ENCODE data around the gene TNKS2. TPM values are rescaled to one million over a fixed set of nuclear protein-coding genes. Genes with fewer than 3 reads are reported as not detected.
"Not testable (repeated sequence)": the region's sequence is repeated elsewhere in the genome, so short reads cannot be mapped to it uniquely, and the experiment has no call there.

The TNKS2 gene
- total RNA-seq, result 10 to 100 TPM; 41.6 to 44.9 TPM

GRCh38 chr10:91797874-91798648, at the start of gene TNKS2:
Gene TNKS2, plus strand, starts transcription at chr10:91798426. Its CDS starts 265 bp downstream, at chr10:91798691.
- H3K27ac Mint-ChIP-seq, result peak within 1 kb of the TSS; percentile 97 to 99
- H3K9me3 Mint-ChIP-seq, result no peaks in the 10 kb centered on the region
- peak; percentile 73 to 74 for ATAC-seq
- DNase-seq (ENCODE audit: low spot score in 2 of 2), result peak; percentile 93 to 96
- H3K36me3 Mint-ChIP-seq, result peaks cover 22 to 45% of the 10 kb centered on the region in 2 donors

GRCh38 chr10:91749592-91749991, 48.6 kb upstream of the TNKS2 start:
- not testable (repeated sequence) for H3K9me3 Mint-ChIP-seq; H3K36me3 Mint-ChIP-seq; H3K27ac Mint-ChIP-seq; DNase-seq (ENCODE audit: low spot score in 2 of 2); ATAC-seq

DNA sequence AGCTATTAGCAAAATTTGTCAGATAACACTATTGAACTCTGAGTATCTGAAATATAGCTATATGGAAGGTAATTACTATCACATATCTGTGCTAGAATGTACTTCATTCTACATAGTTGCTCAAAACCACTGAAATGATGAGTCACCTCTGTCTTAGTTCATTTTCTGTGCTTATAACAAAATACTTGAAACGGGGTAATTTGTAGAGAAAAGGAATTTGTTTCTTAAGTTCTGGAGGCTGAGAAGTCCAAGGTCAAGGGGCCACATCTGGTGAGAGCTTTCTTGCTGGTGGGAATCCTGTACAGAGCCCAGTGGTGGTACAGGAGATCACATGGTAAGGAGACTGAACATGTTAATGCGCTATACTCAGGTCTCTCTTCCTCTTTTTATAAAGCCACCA, 41.9 kb upstream of the TNKS2 start:
- no peaks in the 10 kb centered on the region for H3K36me3 Mint-ChIP-seq
- DNase-seq (ENCODE audit: low spot score in 2 of 2) (no peak), ATAC-seq (no peak)
- H3K27ac Mint-ChIP-seq, result no peak overlapping the region
- H3K9me3 Mint-ChIP-seq, result no peaks in the 10 kb centered on the region

- H3K27ac Mint-ChIP-seq, result no peak overlapping the region
- H3K36me3 Mint-ChIP-seq, result no peaks in the 10 kb centered on the region
- ATAC-seq (peak; percentile 63 to 71), DNase-seq (ENCODE audit: low spot score in 2 of 2) (no peak)
- H3K9me3 Mint-ChIP-seq, result no peaks in the 10 kb centered on the region
These were observed 39.7 kb upstream of the TNKS2 start for GRCh38 chr10:91758303-91759146.

DNA sequence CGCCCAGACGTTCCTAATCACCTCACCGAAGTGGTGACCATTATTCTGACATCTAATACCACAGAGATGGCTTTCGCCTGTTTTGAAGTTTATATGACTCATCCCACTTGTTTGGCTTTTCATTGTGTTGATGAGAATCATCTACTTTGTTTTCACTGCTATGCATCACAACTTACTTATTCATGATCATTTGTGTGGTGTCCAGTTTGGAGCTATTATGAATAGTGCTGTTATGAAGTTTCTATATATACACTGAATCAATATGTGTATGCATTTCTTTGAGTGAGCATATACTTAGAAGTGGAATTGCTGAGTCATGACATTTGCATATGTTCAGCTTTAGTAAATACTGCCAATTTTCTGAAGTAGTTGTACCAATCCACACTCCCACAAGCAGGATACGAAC, 38.6 kb upstream of the TNKS2 start:
- peak; percentile 26 to 74 for ATAC-seq

GRCh38 chr10:91761721-91762120, 36.5 kb upstream of the TNKS2 start:
- no peaks in the 10 kb centered on the region for H3K9me3 Mint-ChIP-seq
- ATAC-seq (no peak), DNase-seq (ENCODE audit: low spot score in 2 of 2) (no peak)
- no peaks in the 10 kb centered on the region for H3K36me3 Mint-ChIP-seq
- H3K27ac Mint-ChIP-seq, result no peak overlapping the region

More for the DNA sequence above, 38.6 kb upstream of the TNKS2 start:
- DNase-seq (ENCODE audit: low spot score in 2 of 2), result no peak
- Mint-ChIP-seq H3K36me3 (no peaks in the 10 kb centered on the region), H3K27ac (no peak overlapping the region), H3K9me3 (no peaks in the 10 kb centered on the region)

DNA sequence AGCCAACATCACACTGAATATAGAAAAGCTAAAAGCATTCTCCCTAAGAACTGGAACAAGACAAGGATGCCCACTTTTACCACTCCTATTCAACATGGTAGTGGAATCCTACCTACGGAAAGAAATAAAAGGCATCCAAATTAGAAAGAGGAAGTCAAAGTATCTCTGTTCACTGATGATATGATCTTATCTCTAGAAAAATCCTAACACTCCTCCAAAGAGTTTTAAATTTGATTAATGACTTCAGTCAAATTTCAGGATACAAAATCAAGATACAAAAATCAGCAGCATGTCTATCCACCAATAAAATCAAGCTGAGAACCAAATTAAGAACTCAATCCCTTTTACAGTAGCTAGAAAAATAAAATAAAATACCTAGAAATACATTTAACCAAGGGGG, 35.3 kb upstream of the TNKS2 start:
- H3K27ac Mint-ChIP-seq, result no peak overlapping the region
- H3K9me3 Mint-ChIP-seq, result no peaks in the 10 kb centered on the region
- ATAC-seq (no peak), DNase-seq (ENCODE audit: low spot score in 2 of 2) (no peak)
- H3K36me3 Mint-ChIP-seq, result no peaks in the 10 kb centered on the region

DNA sequence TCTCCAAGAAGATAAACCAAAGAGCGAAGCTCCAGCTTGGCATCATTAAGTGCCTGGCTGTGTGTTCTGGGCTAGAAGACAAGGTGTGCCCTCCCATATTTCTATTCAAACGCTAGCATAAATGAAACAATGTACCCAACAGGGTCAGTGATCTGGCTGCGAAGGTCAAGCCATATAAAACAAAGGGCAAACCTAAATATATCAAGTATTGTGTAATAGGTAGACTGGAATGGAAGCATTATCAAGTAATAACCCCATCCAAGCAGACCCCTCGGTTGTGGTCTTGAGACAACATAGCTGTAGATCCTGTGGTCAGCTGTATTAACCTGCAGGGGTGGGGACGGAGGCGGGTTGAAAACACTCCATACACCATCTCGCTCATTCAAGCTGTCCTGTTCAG, 31.6 kb upstream of the TNKS2 start:
- no peaks in the 10 kb centered on the region for H3K9me3 Mint-ChIP-seq
- no peak overlapping the region for H3K27ac Mint-ChIP-seq
- DNase-seq (ENCODE audit: low spot score in 2 of 2), result no peak
- H3K36me3 Mint-ChIP-seq, result no peaks in the 10 kb centered on the region
- no peak for ATAC-seq

DNA sequence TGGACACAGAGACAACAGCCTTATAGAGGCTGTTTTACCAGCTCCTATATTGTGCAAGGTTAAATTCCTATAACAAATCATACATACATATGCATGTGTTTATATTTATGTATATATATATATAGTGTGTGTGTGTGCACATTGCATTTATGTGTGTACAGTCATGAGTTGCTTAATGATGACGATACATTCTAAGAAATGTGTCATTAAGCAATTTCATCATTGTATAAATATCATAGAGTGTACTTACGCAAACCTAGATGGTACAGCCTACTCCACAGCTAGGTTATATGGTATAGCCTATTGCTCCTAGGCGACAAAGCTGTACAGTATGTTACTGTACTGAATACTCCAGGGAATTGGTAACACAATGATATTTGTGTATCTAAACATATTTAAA, 30.1 kb upstream of the TNKS2 start:
- Mint-ChIP-seq H3K27ac (no peak overlapping the region), H3K9me3 (no peaks in the 10 kb centered on the region), H3K36me3 (no peaks in the 10 kb centered on the region)
- no peak for ATAC-seq
- DNase-seq (ENCODE audit: low spot score in 2 of 2), result no peak

GRCh38 chr10:91771907-91772306, 26.3 kb upstream of the TNKS2 start:
- no peak overlapping the region for H3K27ac Mint-ChIP-seq
- H3K36me3 Mint-ChIP-seq, result no peaks in the 10 kb centered on the region
- ATAC-seq, result no peak
- no peaks in the 10 kb centered on the region for H3K9me3 Mint-ChIP-seq
- DNase-seq (ENCODE audit: low spot score in 2 of 2), result no peak

DNA sequence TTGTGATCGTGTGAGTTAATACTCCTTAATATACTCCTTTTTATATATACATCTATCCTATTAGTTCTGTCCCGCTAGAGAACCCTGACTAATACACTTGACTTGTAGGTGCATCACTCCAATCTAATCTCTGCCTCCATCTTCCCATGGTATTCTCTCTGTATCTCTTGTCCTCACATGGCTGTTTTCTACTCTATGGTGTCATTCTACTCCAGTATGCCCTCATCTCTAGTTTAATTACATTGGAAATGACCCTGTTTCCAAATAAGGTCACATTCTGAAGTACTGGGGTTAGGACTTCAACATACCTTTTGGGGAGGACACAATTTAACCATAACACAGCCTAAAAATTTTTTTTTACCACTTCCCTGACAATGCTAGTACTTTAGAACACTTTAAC, 25.8 kb upstream of the TNKS2 start:
- no peak for DNase-seq (ENCODE audit: low spot score in 2 of 2)
- no peak for ATAC-seq
- Mint-ChIP-seq H3K27ac (no peak overlapping the region), H3K9me3 (no peaks in the 10 kb centered on the region), H3K36me3 (no peaks in the 10 kb centered on the region)

- H3K36me3 Mint-ChIP-seq, result no peaks in the 10 kb centered on the region
- no peak overlapping the region for H3K27ac Mint-ChIP-seq
- no peaks in the 10 kb centered on the region for H3K9me3 Mint-ChIP-seq
- DNase-seq (ENCODE audit: low spot score in 2 of 2), result no peak
- no peak for ATAC-seq
These were observed 25.4 kb upstream of the TNKS2 start for GRCh38 chr10:91772869-91773268.

DNA sequence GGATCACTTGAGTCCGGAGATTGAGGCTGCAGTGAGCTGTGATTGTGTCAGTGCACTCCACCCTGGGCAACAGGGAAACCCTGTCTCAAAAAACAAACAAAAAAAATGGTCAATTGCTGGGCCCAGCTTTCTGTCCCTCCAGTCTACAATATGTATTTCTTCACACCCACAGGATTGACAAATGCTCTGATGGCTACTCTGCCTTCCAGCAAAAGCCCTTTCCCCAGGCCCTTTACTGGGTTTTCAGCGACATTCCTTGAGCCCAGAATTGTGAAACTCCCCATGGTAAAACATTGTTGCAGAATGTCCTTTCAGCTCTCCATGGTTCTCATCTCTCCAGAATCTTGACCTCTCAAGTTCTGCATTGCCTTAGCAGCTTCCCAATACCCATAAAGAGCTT, 23.7 kb upstream of the TNKS2 start:
- H3K9me3 Mint-ChIP-seq, result no peaks in the 10 kb centered on the region
- no peak overlapping the region for H3K27ac Mint-ChIP-seq
- ATAC-seq (no peak), DNase-seq (ENCODE audit: low spot score in 2 of 2) (no peak)
- H3K36me3 Mint-ChIP-seq, result no peaks in the 10 kb centered on the region

GRCh38 chr10:91775731-91776130, 22.5 kb upstream of the TNKS2 start:
- Mint-ChIP-seq H3K27ac (no peak overlapping the region), H3K9me3 (no peaks in the 10 kb centered on the region), H3K36me3 (no peaks in the 10 kb centered on the region)
- ATAC-seq, result no peak
- DNase-seq (ENCODE audit: low spot score in 2 of 2), result no peak

GRCh38 chr10:91776266-91776665, 22.0 kb upstream of the TNKS2 start:
- no peak overlapping the region for H3K27ac Mint-ChIP-seq
- DNase-seq (ENCODE audit: low spot score in 2 of 2) (no peak), ATAC-seq (no peak)
- H3K36me3 Mint-ChIP-seq, result no peaks in the 10 kb centered on the region
- H3K9me3 Mint-ChIP-seq, result no peaks in the 10 kb centered on the region

DNA sequence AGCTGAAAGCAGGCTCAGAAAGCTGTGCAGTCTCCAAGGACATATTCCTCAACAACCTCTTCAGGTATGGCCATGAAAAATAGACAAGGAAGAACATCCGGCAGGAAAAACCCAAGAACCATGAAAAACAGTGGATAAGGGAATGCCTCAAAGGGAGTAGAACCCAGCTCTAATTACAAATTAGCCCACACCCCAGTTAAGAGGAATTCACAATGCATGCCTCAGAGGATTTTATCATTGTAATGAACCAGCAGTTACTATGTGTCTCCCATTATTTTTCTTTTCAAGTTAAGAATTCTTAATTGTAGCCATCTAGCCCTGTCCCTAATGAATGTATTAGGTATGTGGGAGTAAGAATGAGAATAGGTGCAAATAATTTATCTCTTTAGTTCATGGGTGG, 19.7 kb upstream of the TNKS2 start:
- Mint-ChIP-seq H3K27ac (no peak overlapping the region), H3K36me3 (no peaks in the 10 kb centered on the region), H3K9me3 (no peaks in the 10 kb centered on the region)
- no peak for ATAC-seq
- DNase-seq (ENCODE audit: low spot score in 2 of 2), result no peak

DNA sequence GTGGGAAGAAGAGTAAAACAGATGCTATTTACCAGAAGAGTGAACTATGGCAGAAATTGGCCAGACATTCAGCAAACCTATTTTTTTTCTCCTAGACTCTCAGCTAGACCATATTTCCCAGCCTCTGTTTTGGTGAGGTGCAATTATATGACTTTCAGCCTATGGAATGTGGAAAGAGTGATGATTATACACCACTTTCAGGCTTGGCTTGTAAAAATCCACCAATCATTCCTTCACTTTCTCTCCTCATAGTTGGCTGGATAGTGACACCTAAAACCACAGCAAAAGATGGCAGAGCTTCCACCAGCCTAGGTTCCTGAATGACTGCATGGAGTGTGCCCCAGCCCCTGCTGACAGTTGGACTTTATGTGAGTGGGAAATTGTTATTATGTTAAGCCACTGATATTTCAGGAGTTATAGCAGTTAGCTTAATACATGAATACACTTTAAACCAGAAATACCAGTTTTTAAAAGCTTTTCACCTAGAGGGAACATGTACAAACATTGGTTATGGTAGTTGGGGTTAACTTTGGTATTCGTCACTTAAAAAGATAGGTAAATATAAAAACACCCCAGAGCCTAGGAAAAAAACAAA, 19.1 kb upstream of the TNKS2 start:
- no peak for DNase-seq (ENCODE audit: low spot score in 2 of 2)
- H3K27ac Mint-ChIP-seq, result no peak overlapping the region
- no peaks in the 10 kb centered on the region for H3K9me3 Mint-ChIP-seq
- ATAC-seq, result no peak
- no peaks in the 10 kb centered on the region for H3K36me3 Mint-ChIP-seq

Data from activated naive CD4-positive, alpha-beta T cell treated with anti-CD3 and anti-CD28 coated beads, Interleukin-2, amount 50 U/mL, for 72 hours (primary cell).